GM12878 (cell line): Measurements from ENCODE around the gene SLC9A3. TPM values are rescaled to one million over a fixed set of nuclear protein-coding genes. Genes with fewer than 3 reads are reported as not detected.

Experiments
- ATF3 ChIP-seq: IDR thresholded peaks from 2 replicates; pipeline ENCODE4 v1.6.1; 2011; ENCODE audit warnings: low read depth, mild to moderate bottlenecking, low read length, moderate library complexity, borderline replicate concordance; ENCODE audit errors: extremely low read depth
- BACH1 ChIP-seq: fragments of 450-650 bp; IDR thresholded peaks from 2 replicates; pipeline ENCODE4 v1.6.1; 2017; ENCODE audit warnings: mild to moderate bottlenecking, borderline replicate concordance
- CUX1 ChIP-seq: IDR thresholded peaks from 2 replicates; pipeline ENCODE4 v1.6.1; 2012; ENCODE audit warnings: improper control_type of control experiment, low read depth, low read length; ENCODE audit not compliant: insufficient replicate concordance
- MEF2B ChIP-seq: fragments of 450-650 bp; IDR thresholded peaks from 2 replicates; pipeline ENCODE4 v1.6.1; 2018; ENCODE audit warnings: mild to moderate bottlenecking, moderate library complexity; ENCODE audit not compliant: partially characterized antibody, poor library complexity, severe bottlenecking
- SREBF2 ChIP-seq: IDR thresholded peaks from 2 replicates; pipeline ENCODE4 v1.6.1; 2012; ENCODE audit warnings: mild to moderate bottlenecking, low read length
- polyA plus RNA-seq, 11 experiments: library from polyadenylated mRNA; depleted of rRNA in 4 of 11; unstranded in 6 of 11; stranded (reverse) in 5 of 11; fragments of >200 nt; fragmentation: Nextera tagmentation in 4 of 11; fragmentation: Illumina TruSeq in 1 of 11; extraction: Ambion mirVana in 4 of 11; extraction: Trizol in 1 of 11; gene quantifications; 1 replicate in 1 of 11; 2 replicates in 10 of 11; pipeline versions ENCODE4 v1.2.1 to v1.2.3, GENCODE V29; 2011 to 2016; ENCODE audit warnings: inconsistent platforms in 2 of 11, missing spikeins in 2 of 11, low read depth in 1 of 11
- total RNA-seq, 4 experiments: library from RNA; depleted of rRNA in 3 of 4; stranded (reverse); fragments of >200 nt in 3 of 4; fragmentation: Illumina TruSeq in 1 of 4; extraction: Trizol in 1 of 4; gene quantifications; 2 replicates each; pipeline versions ENCODE4 v1.2.1 to v1.2.3, GENCODE V29; 2013 to 2021
- TF ChIP-seq, protein P1 (sequence below): IDR thresholded peaks from 2 replicates; pipeline ENCODE4 v1.6.1; 2012; ENCODE audit warnings: low read length, inconsistent platforms

The SLC9A3 gene
- total and polyA plus RNA-seq, 10 of the 15 experiments (the other 5 are each of a cell fraction or from before 2014, with no cell fraction given) = 0.04 to 5.2 (median 2.3) TPM; not detected in 1

DNA sequence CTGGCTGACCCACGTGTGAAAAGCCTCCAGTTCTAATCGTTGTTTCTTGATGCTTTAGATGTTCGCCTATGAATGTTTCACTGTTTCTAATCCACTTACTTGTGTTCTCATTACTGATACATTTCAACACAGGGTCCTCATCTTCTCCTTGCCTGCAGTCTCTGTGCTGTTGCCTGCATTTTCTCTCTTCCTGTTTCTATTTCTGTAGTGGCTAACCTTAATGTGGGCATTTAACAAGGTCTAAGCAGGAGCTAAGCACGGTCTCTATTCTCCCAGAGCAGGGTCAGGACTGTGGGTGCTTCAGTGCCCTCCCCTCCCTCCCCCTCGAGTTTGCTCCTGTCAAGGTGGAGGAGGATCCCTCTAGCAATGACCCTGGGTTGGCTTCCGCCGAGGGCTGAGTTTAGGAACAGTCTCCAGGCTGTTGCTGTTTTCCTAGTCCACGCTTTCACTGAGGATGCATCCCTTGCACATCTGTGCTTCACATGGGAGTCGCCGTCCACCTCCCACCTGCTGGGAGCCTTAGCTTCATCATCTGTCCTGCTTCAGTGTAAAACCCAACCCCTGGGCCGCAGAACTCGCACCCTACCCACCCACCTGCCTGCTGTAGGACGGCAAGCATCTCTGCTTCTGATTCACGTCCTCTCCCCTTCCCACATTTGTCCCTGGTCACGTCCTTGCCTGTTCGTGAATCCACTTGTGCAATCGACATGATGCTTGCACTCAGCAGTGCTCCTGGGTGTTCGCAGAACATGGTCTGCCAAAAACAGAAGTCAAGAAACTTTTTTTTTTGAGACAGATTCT, 83.6 kb downstream of the SLC9A3 start (continued):
- TF ChIP-seq BACH1 (no peak), ATF3 (no peak), MEF2B (peak; percentile 39), CUX1 (no peak), SREBF2 (no peak)
- TF ChIP-seq, protein P1, sequence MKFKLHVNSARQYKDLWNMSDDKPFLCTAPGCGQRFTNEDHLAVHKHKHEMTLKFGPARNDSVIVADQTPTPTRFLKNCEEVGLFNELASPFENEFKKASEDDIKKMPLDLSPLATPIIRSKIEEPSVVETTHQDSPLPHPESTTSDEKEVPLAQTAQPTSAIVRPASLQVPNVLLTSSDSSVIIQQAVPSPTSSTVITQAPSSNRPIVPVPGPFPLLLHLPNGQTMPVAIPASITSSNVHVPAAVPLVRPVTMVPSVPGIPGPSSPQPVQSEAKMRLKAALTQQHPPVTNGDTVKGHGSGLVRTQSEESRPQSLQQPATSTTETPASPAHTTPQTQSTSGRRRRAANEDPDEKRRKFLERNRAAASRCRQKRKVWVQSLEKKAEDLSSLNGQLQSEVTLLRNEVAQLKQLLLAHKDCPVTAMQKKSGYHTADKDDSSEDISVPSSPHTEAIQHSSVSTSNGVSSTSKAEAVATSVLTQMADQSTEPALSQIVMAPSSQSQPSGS = 0 out of 2 replicates have a peak, but pooled peaks have one; percentile 9
